Fibroblast of skin of abdomen (primary cell): Measurements from ENCODE around the gene COL19A1.
"Not testable (repeated sequence)": the region's sequence is repeated elsewhere in the genome, so short reads cannot be mapped to it uniquely, and the experiment has no call there.

Source experiments
- DNase-seq: peaks from one replicate; pipeline ENCODE4 v3.0.0-alpha.2; 2013

COL19A1 gene

DNA sequence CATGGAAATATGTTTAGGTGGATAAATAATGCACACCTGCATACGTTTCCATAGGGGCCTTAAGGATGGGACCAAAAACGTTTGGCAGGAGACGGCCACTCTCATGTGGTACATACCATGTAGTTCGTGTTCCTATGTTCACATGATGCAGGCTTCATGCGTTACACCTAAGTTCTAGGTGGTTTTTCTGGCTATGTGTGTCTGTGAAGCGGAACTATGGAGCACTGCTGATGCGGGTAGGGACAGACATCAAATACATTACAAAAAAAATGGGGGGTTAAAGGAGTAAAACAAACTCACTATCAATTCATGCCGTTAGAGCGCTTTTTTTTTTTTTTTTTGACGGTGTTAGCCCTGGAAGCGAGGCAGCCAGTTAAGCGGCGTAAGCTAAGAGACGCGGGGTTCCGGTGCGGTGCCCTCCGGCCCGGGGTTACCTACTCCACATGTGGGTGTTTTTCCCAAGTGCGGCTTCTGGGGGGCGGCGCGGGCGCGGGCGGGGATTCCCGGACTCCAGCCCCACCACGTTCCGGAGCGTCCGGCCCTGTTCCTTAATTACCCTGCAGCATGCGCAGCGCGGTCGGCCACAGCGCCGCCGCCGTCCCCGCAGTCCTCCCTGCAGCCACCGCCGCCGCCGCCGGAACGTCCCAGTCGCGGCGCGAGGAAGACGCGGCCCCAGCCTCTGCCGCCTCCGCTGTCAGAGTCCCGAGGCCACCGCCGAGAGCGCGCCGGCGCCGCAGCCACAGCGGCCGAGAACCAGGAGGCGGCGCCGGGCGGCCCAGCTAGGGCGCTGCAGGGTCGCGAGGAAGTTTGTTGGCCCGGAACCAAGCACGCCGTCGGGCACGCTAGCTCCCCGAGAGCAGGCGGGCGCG is 648 bp downstream of the COL19A1 start:
- DNase-seq, result peak; percentile 25

DNA sequence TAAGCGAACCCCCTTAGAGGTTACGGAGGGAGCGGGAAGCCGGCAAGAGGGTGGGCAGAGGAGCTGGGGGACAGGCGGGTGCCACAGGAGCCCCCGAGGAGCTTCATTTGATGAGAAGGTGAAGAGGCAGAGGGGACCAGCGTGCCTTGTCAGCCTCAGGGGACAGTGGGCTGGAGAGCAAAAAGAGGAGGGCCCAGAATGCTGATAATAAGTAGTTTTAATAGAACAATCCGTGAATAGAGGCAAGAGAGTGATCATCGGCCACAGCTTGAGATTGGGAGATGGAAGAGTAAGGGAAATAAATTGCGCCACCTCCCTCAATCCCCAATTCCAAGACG is 1.3 kb downstream of the COL19A1 start:
- DNase-seq, result no peak

DNA sequence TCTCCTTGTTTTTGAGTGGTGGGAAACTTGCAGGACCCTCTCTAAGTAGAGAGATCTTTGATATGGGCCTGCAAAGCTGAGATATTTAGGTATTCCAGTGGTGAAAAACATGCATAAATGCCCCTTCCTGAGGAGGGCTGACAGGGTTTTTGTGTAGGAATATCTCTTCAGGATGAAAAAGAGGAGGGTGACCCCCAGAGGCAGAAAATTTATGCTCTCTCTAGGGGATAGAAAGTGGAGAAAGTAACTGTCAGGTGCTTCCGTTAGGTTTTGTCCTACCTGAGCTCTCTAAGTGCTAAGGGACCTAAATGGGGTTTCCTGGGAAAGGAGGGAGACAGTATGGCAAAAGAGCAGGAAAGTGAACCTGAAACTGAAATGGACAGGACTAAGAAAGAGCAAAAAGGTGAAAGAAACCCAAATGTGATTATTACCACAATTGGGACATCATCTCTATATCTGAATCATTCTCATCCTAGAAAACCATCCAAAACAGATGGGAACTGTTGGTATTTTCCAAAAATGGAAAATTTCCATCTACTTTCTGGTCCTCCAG is 2.0 kb downstream of the COL19A1 start:
- no peak for DNase-seq

DNA sequence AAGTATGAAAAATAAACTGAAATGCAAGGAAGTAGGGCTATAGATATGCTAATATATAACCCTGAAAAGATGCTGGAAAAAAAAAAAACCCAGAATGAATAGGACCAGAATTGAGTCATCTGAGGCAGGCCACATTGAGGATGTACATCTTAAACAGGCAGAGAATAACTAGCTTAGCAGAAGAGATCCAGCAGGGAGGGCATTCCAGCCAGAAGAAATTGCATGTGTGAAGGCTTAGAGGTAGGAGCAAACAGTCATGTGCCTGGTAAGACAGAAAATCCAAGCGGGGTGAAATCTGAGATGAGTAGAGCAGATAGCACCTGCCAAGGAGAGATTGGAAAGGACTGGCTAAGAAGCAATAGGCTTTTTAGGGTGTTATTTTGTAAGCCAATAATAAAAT is 2.6 kb downstream of the COL19A1 start:
- DNase-seq, result no peak

DNA sequence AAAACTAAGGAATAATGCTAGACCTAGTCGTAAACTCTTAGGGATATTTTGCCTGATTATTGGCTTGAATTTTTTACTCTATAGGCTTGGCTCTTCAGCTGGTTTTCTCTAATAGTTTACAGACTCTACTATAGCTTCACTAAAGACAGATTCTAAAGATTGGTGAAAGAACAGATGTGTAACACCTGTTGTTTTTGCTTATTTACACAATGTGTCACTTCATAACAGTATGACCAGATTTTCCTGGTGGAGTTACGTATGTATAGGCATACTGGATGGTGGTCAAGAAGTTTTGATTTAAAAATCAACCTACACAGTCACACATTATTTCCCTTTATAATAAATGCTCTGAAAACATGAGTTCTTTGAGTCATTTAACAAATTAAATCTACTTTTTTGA is 4.8 kb downstream of the COL19A1 start:
- DNase-seq, result no peak

DNA sequence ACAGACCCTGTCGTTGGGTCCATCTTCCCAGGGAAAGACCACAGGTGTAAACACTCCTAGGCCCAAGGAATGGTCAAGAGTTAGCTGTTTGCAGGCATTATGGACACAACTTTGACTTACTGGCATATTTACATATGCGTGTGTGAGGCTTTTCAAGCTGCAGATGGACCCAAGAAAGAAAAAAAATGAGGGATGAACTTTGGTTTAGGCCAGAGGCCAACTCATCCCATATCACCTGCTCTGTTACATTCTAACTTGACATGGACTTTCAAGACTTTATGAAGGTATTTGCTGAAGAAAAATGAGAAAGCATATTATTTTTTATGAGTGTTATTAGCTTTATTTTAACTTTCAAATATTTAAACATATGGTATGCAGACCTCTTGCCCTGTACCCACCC is 6.9 kb downstream of the COL19A1 start:
- no peak for DNase-seq

DNA sequence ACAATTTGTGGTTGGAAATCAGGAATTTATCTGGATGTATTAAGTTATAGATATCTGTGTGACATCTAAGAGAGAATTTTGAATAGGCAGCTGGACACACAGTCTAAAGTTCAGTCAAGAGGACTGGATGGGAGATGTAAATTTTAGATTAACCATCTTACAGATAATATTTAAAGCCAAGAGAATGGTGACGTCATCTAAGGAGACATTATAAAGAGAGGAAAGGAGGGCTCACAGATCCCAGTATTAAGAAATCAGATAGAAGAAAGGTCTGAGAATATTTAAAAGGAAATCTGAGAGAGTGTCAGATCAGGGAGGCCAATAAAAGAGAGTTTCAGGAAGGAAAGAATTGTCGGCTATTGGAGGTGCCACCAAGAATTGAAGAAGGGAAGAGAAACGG is 9.4 kb downstream of the COL19A1 start:
- no peak for DNase-seq

DNA sequence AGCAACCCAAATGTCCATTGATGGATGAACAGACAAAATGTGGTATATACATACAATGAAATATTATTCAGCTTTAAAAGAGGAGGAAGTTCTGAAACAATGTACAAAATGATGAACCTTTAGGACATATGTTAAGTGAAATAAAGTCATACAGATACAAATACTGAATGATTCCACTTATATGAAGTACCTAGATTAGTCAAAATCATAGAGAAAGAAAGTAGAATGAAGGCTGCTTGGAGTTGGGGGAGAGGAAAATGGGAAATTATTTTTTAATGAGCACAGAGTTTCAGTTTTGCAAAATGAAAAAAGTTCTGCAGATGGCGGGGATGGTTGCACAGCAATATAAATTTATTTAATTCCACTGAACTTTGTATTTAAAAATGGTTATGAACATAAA is 12.4 kb downstream of the COL19A1 start:
- no peak for DNase-seq

DNA sequence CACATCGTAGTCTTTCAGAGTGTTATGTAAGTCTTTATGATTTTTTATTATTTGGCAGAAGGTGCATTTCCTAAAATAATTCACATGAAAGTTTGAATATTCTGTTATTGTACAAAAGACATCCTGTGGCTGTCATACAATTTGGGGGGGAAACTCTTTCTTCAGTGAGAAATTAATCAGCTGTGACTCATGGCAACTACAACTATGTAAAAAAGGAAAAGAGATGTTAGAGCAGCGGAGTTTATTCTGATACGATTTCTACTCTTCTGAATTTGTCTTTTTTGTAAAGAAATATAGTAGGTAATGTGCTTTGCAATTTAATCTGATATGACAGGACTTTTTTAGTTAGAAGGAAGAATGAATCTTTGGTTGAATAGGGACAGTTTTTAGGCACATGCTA is 14.2 kb downstream of the COL19A1 start:
- no peak for DNase-seq

DNA sequence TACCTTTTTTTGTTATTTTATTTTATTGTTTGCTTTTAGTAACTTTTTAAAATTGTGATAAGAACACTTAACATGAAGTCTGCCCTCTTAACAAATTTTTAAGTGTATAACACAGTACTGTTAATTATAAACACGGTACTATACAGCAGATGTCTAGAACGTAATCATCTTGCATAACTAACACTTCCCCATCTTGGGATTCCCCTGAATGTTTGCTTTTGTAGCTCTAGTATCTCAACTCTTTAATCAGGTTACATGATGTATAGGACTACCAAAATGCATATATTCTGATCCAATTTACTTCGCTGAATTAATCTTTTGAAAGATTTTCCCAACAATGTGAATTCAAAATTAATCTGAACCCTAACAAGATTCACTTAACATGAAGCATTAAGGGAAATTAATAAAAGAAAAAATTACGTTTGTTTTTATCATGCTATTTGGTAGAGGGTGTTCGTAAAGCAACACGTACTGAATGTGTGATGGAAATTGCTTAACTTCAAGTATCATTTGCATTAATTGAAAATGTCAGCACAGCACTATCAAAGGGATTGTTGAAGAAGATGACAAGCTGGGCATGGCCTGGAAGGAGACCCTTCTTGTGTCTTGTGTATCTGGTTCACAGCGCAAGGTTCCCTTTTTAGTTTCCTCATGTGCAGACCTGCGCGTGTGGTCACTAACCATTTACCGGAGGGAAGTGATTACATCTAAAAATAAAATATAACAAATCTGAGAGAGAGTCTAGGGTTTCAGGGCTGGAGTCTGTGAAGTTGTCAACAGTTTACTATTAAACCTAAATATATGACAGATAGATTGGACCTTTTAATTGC is 15.2 kb downstream of the COL19A1 start:
- DNase-seq, result no peak

DNA sequence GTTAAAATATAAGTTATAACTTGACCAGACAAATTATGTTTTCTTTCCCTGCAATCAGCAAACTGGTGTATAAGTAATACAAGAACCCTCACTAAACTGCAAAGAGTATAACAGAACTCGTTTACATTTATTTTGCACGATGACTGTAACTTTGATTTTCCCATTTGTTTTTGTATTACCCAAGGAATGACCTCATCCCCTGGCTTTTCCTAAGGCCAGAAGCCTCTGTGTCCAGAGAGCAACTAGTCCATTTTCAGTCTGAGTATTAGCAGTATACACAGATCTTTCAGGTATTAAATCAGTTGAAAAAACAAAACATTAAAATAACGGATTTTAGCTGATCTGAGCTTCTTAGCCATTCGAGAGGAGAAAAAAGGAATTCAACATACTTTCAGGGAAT is 17.2 kb downstream of the COL19A1 start:
- no peak for DNase-seq

DNA sequence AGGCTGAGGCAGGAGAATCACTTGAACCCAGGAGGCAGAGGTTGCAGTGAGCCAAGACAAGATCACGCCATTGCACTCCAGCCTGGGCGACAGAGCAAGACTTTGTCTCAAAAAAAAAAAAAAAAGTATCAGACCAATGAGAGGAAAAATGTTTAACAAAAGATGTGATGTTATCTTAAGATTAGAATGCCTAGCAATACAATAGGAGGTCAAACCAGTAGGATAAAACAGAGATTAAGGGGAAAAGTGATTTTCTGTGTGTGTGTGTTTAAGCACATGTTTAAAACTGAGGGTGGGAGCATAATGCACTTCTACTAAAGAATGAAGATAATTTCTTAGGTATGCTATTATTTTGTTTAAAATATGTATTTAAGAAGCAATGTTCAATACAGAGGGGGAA is 17.9 kb downstream of the COL19A1 start:
- DNase-seq, result no peak

DNA sequence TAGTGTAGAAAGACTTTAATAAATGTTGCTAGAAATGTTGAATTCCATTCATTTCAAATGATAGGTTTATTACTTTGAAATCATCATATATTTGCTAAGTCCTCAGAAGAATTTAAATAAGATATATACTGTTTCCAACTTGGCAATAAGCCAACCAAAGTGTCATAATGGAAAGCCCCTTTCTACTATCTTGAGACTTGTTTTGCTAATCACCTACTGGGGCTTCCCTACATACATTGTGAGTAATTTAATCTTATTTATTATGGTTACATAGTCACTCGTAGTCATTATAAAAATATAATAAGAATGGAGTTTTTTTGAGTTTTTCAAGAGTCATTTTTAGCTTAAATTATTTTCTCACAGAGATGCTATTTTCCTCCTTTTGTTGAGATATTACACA is 20.7 kb downstream of the COL19A1 start:
- no peak for DNase-seq

DNA sequence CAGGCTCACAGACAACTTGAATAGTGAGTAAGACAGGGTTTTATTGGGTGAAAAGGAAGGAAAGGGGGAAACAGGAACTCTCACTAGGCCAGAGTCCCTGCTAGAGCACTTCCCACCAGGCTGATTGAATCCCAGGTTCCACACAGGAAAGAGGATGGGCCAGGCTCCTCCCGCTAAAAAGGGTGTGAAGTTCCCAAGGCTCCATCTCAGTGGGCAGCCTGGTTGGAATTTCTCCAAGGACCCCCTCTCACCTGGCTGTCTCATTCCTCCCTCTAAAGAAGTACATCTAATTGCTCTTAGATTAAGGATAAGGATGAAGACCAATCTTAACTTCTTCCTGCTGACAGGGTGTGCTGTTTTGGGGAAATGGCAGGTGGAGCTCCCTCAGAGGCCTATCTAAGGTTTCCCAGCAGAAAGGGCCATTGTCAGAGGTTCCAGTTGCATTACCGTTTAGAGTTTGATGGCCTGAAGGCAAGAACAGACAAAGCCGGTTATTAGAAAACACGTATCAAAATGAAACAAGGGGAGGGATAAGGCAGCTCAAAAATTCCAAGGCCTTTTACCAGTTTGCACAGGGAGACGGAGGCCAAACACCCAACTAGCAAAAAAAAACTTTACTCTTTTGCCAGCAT is 21.5 kb downstream of the COL19A1 start:
- DNase-seq, result no peak

DNA sequence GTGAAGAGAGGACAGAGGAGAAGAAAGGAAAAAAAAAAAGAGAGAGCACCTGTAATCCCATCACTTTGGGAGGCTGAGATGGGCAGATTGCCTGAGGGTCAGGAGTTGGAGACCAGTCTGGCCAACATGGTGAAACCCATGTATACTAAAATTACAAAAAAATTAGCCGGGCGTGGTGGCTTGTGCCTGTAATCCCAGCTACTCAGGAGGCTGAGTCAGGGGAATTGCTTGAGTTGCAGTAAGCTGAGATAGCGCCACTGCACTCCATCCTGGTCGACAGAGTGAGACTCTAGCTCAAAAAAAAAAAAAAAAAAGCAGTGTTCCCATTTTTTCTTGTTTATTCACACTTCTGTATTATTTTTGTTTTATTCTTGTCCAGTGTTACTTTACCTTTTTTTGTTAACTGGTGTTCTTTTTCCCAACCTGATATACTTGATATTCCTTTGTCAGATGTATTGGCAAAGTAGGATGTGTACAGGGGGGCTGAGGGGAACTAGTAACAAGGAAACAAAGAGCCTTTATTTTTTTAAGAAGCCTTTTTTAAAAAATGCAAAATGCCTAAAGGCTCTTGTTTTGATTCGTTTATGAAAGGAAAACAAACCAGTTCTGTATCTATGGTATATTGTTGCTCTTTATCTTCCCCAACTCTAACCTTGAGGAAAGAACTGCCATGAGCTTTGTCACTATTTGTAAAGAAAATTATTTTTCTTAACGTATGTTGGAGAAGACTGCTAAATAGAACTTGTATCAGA is 22.3 kb downstream of the COL19A1 start:
- DNase-seq, result no peak

DNA sequence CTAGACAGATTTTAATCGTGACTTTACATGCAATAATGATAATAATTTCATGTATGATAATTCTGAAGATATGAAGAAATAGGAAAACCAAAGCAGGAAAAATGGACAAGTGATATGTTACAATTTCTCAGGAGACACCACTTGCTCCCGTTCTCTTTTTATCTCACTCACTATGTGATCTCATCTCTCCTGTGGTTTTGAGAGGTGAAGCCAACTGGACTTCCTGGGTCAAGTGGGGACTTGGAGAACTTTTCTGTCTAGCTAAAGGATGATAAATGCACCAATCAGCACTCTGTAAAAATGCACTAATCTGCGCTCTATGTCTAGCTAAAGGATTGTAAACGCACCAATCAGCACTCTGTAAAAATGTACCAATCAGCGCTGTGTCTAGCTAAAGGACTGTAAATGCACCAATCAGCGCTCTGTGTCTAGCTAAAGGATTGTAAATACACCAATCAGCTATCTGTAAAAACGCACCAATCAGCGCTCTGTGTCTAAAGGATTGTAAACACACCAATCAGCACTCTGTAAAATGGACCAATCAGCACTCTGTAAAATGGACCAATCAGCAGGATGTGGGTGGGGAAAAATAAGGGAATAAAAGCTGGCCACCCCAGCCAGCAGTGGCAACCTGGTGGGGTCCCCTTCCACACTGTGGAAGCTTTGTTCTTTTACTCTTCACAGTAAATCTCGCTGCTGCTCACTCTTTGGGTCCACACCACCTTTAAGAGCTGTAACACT is 23.0 kb downstream of the COL19A1 start:
- not testable (repeated sequence) for DNase-seq

DNA sequence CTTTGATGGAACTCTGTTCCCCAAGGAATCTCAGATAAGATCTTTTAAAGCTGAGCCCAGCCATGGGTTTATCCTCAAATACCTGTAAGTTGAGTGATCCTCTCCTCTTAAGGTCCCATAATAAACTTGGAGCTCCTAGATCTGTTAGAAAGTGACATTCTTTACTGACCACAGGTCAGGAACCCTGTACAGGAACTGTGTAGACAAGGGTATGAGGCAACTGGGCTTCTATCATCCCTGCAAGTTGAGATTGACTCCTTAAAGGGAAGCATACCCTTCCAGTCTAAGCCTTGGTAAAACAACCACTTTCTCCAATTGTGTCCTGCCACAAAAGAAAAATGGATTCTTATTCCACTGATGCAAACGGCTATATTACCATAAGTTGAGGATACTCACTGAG is 26.2 kb downstream of the COL19A1 start:
- not testable (repeated sequence) for DNase-seq

DNA sequence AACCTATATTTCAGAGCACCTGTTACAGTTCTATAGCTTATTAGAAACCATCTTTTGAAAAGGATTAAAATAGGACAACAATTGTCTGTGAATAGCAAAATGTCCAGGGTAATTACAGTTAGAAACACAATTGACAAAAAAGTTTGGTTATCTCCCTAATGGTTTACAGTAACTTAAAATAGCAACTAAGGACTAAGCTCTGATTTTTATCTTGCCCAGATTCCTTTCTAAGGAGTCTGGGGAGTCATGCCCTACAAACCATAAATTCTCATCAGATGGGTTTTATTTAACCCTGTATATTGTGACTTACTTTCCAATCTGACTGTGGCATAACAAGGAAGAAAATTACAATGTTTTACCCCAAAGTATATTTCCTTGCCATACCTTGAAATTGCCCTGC is 26.9 kb downstream of the COL19A1 start:
- DNase-seq, result not testable (repeated sequence)

DNA sequence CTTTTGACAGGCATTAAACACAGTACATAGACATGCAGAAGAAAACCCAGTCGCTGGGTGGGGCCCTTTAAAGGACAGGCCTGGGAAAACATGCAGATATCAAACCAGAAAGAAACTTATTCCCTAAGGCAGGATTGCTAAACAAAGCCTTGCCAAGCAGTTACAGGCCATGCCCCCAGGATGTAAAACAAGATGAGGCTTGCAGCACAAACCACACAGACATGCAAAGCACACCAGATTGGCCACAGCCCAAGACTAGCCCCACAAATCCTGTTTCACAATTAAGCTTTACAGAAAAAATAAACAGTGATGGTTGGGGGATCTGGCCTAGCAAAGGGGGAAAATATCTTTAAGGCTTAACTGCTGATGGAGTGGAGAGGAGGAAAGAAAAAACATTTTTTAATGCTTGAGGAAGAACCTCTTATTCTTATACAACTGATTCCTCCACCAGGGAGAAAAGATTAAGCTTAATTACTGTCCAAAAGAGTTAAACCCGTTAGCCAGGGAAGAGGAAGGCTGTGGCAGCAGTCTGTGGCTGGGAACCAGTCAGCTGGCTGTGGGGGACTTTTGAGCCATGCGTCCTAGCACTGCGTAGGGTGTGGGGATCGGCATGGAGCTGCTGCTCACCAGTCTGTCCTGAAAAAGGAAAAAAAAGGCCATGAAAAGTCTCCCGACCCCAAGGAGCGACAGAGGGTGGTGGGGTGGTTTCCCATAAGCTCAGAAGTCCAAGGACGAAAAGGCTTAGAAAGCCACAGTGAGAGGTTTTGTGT is 28.4 kb downstream of the COL19A1 start:
- DNase-seq, result peak; percentile 54

DNA sequence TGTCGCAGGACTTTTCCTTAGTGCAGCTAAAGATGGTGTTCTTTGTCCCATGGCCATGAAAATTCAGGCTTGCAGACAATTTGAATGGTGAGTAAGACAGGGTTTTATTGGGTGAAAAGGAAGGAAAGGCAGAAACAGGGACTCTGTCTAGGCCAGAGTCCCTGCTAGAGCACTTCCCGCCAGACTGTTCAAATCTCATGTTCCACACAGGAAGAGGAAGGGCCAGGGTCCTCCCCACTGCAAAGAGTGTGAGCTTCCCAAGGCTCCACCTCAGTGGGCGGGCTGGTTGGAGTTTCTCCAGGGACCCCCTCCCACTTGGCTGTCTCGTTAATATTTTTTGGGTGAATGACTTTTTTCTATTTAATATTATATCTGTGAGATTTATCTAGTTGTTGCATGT is 29.0 kb downstream of the COL19A1 start:
- DNase-seq, result no peak

DNA sequence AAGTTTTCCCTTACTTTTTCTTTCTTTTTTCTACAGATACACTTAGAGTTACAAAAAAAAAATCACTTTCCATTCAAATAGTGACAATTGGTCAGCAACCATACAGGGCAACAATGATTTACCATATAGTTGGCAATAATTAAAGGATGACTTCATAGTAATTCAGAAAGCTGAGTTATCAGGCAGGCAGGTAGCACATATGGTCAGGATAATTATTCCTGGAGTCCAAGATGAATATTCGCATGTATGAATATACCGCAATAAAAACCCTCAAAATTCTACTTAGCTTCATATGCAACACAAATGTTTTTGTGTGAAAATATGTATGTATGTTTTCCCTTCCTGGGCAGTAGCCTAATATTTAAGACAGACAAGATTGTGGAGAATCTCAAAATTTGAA is 34.5 kb downstream of the COL19A1 start:
- DNase-seq, result no peak
